Gastroesophageal sphincter (tissue), 3 donors: Measurements from ENCODE around the gene COL28A1.

Experiments used
- POLR2A ChIP-seq, 2 donors: fragments of 450-650 bp; IDR thresholded peaks; one replicate each; pipeline ENCODE4 v1.6.1; 2017; ENCODE audit warnings: antibody characterized with exemption in 2 of 2, mild to moderate bottlenecking in 2 of 2, moderate library complexity in 1 of 2
- POLR2AphosphoS5 ChIP-seq: sonication (generic); formaldehyde crosslinking; IDR thresholded peaks from one replicate; pipeline ENCODE4 v1.6.1; 2017; ENCODE audit warnings: antibody characterized with exemption
- TF ChIP-seq, protein P1 (sequence below), 4 experiments: fragments of 200-600 bp in 2 of 4; fragments of 450-650 bp in 2 of 4; sonication (generic) in 1 of 4; IDR thresholded peaks; one replicate each; pipeline ENCODE4 v1.5.1; 2017 to 2019; ENCODE audit warnings: antibody characterized with exemption in 4 of 4, mild to moderate bottlenecking in 2 of 4, moderate library complexity in 2 of 4

DNA sequence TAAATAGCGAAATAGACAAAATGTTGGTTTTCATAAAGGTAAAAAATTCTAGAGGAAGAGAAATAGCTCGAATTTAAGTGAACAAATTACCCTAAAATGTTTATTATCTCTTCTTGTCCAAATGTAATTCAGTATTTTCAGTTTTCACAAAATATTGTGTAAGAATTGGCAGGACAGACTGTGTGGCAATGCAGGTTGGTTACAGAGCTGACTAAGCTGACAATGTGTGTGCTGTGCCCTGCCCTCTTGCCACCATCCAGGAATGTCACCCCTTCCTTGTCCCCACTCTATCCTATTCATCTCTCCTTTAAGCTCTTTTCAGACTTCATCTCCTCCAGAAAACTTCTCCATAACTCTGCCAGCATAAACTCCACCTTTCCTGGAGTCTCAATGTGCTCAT lies 46.1 kb downstream of the COL28A1 start:
- TF ChIP-seq, protein P1, sequence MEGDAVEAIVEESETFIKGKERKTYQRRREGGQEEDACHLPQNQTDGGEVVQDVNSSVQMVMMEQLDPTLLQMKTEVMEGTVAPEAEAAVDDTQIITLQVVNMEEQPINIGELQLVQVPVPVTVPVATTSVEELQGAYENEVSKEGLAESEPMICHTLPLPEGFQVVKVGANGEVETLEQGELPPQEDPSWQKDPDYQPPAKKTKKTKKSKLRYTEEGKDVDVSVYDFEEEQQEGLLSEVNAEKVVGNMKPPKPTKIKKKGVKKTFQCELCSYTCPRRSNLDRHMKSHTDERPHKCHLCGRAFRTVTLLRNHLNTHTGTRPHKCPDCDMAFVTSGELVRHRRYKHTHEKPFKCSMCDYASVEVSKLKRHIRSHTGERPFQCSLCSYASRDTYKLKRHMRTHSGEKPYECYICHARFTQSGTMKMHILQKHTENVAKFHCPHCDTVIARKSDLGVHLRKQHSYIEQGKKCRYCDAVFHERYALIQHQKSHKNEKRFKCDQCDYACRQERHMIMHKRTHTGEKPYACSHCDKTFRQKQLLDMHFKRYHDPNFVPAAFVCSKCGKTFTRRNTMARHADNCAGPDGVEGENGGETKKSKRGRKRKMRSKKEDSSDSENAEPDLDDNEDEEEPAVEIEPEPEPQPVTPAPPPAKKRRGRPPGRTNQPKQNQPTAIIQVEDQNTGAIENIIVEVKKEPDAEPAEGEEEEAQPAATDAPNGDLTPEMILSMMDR (IDR thresholded peaks at IDR 0.05): no peak
- no peak for TF ChIP-seq POLR2A (IDR thresholded peaks at IDR 0.05)
- TF ChIP-seq POLR2AphosphoS5: no peak
